Inferior parietal cortex (tissue), 1 donor: ENCODE data around the gene HENMT1.

Experiments used
- DNase-seq: peaks from one replicate; pipeline ENCODE4 v3.0.0-alpha.2; 2016; ENCODE audit errors: extremely low spot score

Gene HENMT1

GRCh38 chr1:108627951-108628350, 32.9 kb downstream of the HENMT1 start:
- no peak for DNase-seq

GRCh38 chr1:108627256-108627655, 33.6 kb downstream of the HENMT1 start:
- DNase-seq: no peak

DNA sequence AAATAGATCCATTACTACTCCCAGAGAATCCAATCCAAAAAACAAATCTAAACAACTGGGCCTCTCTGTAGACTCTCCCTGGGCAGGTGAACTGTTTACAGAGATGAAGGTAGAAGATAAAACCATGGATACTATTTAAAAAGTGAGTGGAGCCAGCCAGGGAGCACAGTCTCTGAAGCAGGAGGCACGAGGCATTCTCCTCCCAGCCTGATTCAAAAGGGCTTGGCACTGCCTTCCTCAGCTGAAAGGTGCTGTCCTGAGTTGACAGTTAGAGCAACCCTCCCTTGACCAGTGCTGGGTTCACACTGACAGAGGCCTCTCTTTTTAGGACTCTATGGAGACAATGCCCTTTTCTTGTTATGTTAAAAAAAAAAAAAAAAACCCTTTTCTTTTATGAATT, 36.8 kb downstream of the HENMT1 start:
- DNase-seq: no peak

DNA sequence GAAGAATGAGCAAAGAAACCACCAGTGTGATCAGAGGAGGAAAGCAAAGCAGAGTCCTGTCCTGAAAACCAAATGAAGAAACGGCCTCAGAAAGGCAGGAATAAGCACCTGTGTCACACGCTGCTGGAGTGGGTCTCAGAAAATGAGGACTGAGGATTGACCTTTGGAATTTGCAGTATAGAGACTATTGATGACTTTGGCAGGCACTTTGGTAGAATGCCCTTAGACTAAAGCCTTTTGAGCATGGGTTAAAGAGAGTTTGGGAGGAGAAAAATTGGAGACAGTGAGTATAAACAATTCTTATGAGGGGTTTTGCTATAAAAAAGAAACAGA, 43.2 kb downstream of the HENMT1 start:
- DNase-seq: no peak

- DNase-seq: no peak
Measured at GRCh38 chr1:108617008-108617723, 43.7 kb downstream of the HENMT1 start.

- DNase-seq: no peak
Measured at GRCh38 chr1:108615544-108615943, 45.3 kb downstream of the HENMT1 start.

DNA sequence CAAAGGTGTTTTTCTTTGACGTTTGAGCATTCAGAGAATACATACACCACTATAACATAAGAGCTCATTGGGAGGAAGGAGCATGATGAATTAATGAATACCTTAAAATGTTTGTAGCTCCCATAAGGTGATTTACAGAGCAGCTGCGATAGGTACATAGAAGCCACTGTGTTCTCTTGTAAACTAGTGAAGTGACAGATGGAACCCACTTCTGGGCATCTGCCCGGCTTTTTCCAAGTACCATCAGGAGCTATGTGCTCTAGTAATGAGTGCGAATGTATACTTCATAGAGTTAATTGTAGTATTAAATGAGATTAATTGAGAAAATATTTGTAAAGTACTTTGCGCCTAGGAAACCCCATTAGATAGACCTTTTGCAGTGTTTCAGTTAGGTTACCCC, 48.4 kb downstream of the HENMT1 start:
- no peak for DNase-seq

- DNase-seq: no peak
Measured at GRCh38 chr1:108611984-108612383, 48.9 kb downstream of the HENMT1 start.

DNA sequence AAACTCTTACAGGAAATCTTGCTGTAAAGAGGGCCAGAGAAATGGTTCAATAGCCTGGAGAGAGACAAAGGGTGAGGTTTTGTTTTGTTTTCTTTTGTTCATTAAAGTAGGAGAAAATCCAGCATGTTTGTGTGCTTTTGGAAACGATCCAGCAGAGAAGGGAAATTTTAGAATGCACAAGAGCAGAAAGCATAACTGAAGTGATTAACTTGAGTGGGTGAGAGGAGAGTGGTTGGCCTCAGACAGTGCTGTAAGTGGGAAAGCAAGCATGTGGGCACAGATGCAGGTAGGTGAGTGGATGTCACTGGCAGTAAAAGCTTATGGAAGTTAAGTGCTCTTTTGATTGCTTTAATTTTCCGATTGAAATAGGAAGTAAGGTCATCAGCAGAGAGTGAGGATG, 50.8 kb downstream of the HENMT1 start:
- no peak for DNase-seq

DNA sequence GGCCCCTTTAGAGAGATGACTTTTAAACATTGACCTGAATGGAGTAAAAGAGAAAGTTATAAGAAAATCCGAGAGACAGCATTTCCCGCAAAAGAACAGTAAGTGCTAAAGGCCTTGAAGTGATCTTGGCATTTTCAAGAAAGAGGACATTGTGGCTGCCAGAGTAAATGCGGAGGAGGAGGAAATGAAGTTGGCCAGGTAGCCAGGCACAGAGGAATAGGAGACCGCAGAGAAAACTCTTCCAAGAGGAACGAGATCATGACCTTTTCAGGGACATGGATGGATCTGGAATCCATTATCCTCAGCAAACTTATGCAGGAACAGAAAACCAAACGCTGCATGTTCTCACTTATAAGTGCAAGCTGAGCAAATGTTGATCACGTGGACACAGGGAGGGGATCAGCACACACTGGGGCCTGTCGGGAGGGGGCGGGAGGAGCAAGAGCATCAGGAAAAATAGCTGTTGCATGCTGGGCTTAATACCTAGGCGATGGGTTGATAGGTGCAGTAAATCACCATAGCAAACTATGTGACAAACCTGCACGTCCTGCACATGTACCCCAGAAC, 51.3 kb downstream of the HENMT1 start:
- DNase-seq: no peak

DNA sequence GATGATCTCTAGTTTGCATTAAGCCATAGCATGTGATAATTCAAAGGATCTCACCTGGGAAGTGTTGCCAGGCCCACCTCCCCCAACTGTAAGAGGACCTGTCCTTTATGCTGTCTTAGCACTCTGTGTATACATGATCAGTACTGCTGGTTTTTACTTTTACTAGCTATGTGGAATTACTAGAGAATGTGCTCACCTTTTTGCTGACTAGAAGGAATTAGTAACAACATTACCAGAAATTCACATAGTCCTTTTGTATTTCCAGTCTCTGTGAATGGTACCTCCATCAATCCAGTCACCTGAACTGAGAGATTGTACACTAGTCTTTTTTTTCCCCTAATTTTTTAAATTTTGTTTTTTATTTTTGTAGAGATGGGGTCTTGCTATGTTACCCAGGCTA, 54.4 kb downstream of the HENMT1 start:
- DNase-seq: no peak

- no peak for DNase-seq
Measured at GRCh38 chr1:108605633-108606032, 55.3 kb downstream of the HENMT1 start.

DNA sequence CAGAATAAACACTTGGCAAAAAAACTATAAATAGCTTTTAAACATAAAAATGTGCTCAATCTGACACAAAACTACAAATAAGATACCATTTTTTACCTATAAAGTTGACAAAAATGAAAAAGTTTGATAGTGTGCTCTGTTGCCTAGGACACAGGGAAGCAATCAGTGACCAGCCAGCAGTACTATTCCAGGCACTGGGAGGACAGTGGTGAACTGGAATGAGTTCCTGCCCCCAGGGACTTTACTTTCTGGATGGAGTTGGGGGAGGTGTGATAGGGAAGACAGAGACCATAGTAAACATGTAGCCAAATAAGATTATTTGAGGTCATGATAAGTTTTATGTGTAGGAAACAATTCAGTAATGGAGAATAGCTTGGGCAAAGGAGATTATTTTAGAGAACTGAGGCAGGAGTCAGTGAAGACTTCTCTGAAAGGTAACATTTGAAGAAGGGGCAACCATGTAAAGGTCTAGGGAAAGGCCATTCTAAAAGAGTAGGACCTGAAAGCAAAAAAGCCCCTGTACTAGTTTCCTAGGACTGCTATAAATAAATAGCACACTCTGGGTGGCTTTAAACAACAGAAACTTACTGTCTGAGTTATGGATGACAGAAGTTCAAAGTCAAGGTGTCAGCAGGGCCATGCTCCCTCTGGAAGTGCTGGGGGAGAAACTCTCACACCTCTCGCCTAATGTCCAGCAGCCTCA, 59.0 kb downstream of the HENMT1 start:
- DNase-seq: no peak

GRCh38 chr1:108600504-108600903, 60.4 kb downstream of the HENMT1 start:
- no peak for DNase-seq

GRCh38 chr1:108598340-108598739, 62.6 kb downstream of the HENMT1 start:
- DNase-seq: no peak
